ENCODE measurements around the gene INCA1.
A peak's percentile ranks its signal among the peaks of the same experiment; 100 is the strongest.

The INCA1 gene

DNA sequence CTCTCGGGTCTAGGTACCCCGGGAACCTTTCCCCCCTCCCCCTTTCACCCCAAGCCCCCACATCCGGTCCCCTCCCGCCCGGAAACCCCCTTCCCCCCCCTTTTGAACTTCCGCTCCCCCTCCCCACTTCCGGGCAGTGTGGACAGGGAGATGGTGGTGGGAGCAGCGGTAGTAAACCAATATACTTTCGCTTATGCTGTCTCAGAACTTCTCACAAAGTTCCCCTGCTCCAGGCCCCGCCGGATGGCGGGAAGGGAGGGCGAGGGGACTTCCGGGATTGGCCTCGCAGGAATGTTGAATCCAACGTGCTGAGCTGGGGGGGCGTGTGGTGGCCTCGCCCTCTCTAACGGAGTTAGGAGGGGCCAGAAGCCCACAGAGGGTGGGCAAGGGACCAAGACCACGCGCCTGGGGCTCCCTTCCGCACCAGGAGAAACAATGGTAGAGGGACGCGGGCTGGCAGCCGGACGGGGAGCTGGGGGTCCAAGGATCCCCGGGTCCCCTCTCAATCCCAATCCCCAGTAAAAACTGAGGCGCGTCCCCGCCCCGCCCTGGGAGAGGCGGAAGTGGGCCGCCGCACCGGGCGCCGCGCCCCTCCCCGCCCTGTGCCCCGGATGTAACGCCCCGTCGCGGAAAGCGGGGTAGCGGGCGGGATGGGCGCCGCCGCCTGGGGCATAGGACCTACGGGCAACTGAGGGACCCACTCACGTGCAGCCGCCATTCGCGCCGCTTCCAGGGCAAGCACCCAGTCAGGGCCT, 49.7 kb downstream of the INCA1 start:
- peak; percentile 56 for DNase-seq

DNA sequence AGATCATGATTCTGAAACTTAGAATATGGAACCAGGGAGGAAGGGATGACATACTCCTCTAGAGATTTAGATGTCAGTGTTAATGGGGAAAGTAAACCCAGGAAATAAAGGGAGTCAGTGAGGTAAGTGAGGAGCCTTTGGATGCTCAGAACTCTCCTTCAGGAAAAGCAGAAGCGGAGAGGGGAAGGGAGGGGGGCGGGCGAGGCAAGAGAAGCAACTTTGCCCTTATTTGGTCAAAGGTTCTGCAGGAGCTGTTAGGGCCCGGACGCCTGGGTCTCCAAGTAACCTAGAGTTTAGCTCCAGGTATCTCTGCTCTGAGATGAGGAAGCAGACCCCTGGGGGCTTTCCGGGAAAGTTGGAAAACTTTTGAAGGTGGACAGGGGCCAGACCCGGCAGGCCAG, 50.3 kb downstream of the INCA1 start:
- DNase-seq: no peak

DNA sequence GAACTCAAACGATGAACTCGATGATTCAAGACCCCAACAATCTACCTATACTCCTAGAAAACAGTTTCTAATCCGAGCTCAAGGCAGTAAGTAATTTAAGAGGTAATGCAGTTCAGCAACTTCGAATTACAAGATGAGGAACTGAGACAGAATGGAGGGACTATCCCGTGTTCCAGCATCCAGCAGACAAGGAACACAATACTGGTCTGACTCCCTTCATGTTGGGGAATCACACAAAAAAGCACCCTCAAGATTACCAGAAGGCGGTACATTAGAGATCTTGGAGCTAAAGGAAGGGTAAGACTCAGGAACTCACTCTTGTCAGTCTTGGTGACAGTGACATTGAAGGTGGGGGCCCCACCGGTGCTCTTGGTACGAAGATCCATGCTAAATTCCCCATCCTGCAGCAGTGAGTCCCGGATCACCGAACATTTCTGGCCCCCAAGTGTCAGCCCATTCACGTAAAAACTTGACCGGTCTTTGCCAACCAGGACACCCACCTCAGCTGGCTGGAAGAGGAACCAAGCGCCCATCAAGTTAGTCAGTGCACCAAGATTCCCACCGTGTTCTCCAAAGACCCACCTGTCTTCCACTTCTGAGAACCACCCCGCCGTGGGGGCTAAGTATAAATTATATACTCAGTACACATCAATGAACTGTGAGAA, 50.9 kb downstream of the INCA1 start:
- no peak for DNase-seq

DNA sequence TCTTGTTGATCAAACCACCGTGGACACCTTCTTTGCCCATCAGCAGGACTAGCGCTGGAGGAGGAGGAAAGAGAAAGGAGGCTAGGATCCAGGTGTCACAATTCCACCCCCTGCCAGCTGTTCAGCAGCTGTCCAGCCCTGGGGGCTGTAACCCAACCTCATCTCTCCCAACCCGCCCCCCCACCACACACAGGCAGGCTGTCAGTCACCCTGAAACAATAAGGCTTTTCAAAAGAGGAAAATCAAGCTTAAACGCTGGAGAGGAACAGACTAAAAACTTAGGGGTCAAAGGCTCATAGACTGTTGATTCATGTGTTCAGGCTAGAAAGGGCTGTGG, 51.4 kb downstream of the INCA1 start:
- no peak for DNase-seq

DNA sequence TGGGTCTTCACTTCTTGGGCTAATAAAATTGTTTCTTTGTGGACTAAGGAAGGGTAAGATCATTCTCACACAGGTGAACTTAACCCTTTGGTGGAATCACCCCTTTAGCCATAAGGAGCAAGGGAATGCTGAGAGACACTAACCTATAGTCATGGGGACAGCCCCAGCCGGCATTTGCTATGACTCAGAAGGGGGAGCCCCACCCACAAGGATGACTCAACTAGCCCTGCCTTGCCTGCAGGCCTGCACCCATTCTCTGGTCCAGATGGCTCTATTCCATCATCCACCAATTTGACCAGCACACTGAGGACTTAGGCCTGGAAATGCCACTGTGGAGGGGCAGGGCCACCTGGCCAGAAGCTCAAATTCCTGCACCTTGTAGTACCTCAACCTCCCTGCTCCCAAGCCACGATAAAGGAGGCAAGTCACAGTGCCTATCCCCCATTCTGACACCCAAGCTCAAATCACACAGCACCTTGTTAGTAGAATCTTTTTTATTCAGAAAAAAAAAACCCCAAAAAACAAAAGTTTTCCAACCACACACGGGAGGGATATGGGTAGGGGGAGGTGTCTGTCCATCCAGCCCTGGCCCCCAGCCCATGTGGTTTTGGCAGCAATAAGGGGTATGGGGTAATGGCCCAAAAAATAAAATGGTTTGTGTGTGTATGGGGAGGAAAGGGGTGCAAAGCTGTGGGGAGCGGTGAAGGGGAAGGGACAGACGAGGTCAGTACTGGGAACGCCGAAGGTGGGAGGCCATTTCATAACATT, 52.0 kb downstream of the INCA1 start:
- DNase-seq: no peak

DNA sequence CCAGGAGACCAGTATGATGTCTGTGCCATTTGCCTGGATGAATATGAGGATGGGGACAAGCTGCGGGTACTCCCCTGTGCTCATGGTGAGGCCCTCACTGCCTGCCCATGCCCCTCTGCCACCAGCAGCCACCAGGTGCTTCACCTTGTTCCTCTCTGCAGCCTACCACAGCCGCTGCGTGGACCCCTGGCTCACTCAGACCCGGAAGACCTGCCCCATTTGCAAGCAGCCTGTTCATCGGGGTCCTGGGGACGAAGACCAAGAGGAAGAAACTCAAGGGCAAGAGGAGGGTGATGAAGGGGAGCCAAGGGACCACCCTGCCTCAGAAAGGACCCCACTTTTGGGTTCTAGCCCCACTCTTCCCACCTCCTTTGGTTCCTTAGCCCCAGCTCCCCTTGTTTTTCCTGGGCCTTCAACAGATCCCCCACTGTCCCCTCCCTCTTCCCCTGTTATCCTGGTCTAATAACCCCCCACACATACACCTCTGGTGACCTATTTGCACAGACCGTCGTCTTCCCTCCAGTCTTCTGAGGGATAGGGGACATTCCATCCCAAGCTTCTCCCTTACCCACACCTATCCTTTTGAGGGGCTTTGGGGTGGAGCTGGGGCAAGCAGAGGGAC, 52.7 kb downstream of the INCA1 start:
- no peak for DNase-seq

DNA sequence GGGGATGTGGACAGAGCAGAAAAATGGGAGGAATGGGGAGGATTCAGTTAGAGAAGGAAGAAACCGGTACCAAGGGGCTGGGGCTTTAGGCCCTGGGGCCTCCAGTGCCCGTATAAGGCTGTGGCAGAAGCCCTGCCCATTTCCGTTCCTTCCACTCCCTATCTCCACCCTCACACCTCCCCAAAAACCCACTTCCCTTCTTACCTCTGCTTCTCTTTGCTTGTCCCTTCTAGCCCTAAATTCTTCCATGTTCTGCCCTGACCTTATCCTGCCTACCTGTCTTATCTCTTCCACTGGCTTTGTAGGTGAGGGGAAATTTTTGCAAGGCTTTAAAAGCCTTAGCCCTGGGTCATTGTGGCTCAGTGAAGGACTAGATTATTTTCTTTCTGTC, 53.2 kb downstream of the INCA1 start:
- no peak for DNase-seq

DNA sequence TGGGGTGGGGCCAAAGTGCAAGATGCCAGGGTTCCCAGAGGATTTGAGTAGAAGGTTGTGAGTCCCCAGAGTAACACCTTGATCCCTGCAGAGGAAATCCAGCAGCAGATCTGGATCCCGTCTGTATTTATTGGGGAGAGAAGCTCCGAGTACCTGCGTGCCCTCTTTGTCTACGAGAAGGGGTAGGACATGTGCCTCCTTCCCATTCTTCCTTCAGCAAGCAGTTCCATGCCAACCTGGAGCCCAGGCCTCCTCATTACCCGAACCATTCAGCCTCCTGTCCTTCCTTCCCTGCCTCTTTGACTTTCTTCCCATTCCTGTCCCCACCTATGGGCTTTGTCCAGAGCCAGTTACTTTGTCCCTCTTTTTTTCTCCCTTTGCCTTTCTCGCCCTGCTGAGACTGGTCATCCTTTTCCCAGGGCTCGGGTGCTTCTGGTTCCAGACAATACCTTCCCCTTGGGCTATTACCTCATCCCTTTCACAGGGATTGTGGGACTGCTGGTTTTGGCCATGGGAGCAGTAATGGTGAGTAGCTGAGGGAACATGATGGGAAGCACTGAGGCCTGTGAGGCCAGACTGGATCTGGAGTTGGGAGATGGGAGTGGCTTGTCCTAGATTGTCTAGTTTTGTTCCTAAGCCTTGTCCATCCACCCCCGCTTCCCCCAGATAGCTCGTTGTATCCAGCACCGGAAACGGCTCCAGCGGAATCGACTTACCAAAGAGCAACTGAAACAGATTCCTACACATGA, 54.4 kb downstream of the INCA1 start:
- DNase-seq: no peak

DNA sequence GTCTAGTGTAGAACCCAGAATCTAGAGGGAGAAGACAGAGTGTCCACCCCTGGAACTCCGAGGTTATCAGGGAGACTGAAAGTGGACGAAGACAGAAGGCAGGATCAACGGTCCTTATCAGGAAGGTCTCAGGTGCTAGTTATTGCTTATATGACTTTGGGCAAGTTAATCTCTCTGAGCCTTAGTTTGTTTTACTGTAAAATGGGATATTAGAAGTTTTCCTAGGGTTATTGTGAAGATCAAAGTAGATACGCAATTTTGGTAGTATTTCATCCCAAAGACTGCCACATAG, 56.1 kb downstream of the INCA1 start:
- no peak for DNase-seq

DNA sequence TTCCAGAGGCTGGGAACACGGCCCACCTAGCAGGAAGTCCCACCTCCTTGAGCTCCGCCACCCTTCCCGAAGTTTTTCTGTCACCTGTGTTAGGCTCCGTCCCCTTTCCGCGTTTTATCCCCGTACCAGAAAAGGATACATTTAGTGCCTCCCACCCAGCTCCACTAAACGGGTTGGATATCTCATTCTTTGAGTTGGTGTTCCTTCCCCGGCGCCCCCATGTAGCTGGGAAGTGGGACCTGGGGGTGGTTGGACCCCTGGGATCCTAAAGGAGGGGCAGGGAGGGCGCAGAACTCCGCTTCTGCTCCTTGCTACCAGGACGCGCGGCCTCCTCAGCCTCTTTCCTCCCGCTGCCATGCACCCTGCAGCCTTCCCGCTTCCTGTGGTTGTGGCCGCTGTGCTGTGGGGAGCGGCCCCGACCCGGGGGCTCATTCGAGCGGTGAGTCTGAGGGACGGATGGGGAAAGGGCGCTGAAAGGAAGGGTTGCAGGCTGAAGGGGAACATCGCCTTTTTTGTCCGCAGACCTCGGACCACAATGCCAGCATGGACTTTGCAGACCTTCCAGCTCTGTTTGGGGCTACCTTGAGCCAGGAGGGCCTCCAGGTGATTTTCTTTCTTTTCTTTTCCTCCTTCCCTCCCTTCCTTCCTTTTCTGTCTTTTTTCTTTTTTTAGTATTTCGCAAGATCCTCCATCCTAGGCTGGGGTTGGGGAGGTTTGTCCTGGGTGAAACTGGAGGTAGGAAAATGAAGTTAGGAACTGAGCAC, 56.6 kb downstream of the INCA1 start:
- DNase-seq: peak; percentile 88

DNA sequence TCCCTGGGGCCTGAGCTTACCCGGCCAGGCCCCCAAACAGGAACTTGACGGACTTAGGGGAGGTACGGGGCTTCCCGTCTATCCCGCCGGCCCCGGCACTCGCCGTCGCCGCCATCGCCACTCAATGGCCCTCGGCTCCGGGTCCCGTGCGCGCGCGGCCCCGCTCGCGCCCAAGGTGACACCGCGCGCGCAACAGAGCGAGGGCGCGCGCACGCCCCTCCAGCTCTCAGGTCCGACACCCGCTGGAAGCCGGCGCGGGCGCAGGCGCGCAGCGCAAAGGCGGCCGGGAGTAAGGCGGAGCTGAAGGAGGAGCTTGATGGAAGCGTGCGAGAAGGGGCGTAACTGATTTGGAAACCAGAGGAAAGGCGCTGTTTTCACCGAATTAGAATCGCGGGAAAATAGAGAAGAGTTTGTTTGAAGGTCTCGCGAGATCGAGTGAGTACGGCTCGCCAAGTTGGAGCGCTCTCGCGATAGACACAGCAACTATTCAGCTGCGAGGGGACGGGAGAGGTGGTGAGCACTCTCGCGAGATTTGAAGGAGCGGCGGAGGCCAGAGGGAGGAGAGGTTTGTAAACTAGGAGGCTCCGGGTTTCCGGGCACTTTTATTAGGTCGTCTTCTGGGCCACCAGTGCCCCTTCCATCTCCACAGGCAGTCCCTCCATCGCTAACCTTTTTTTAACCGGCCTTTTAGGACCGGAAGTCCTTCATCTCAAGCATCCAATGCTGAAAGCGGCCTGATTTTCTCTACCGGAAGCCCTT, 57.3 kb downstream of the INCA1 start, which contains the start of the genes RNF167 and SLC25A11:
TSS of gene RNF167 (plus strand) at position 473 of the 759 bp plus-strand sequence. CDS start 642 bp downstream, outside the sequence.
TSS of gene SLC25A11 (minus strand) at position 251 of the 759 bp plus-strand sequence. CDS start at position 115, 136 bp downstream.
- DNase-seq: peak; percentile 99

DNA sequence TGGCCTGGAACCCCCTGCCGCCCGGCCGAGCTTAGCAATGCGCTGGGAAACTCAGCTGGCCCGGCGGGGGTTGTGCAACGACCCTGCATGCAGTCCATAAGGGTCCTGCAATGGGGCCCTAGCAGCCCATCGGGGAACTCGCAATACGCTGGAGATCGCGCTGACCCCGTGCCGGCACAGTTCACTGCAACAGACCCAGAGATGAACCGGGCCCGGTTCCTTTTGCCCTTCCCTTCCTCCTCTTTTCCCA, 57.9 kb downstream of the INCA1 start:
- no peak for DNase-seq

DNA sequence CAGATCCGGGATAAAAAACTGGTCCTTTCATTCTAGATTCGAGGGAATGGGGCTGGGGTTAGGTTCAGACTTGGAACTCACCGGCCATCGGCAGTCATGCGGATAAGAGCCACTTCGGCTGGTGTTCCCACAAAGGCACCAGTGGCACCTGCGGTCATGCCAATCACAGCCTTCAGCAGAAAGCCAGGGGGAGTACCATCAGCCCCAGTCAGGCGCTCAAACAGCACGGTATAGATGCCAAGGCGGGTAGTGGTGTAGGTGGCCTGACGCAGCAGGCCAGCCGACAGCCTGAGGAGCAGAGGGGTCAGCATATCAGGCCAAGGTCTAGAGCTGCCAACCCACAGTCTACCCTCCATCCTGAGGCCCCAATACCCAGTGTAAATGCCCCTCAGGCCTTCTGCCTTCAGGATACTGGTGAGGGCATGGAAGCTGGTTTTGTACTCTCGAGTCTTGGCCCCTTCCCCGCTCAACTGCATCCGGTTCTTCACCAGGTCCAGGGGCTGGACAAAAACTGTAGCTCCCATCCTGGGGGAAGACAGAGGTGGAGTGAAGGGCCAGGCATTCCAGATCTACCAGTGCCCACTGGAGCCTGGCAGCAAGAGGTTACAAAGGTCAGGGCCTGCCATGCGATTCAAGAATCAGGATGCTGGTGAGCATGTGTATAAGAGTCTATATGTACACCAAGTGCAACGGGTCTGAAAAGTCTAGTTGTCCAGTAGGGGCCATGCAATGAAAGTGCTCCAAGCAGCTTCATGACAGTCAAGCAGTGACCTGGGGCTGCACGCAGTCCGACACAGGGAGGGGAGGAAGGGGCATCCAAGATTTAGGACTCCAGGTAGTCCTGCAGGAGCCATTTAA, 58.4 kb downstream of the INCA1 start:
- no peak for DNase-seq
